IMR-90 (cell line): ENCODE data around the gene MRPS35. TPM values are rescaled to one million over a fixed set of nuclear protein-coding genes. Genes with fewer than 3 reads are reported as not detected.

Experiments
- ATAC-seq: fragments of 200-7000 bp; cut with Tn5 transposase; 2 replicates; pipeline ENCODE4 v1.9.1; 2020; ENCODE audit warnings: low read depth, mild to moderate bottlenecking, moderate library complexity
- BruUV-seq: library from RNA; stranded (reverse); fragments of 400-500 nt; replicated peaks from 2 replicates; lab custom pipeline; 2021; lab: Mats Ljungman, UMichigan
- CTCF ChIA-PET: fragments of 300-600 bp; formaldehyde crosslinking; extraction: SDS; loops from one replicate; lab custom pipeline; 2021; ENCODE audit warnings: antibody characterized with exemption; lab: Yijun Ruan, JAX
- POLR2A ChIA-PET: fragments of 300-600 bp; sonication (Branson Sonifier 250); formaldehyde crosslinking; loops from one replicate; lab custom pipeline; 2022; ENCODE audit warnings: antibody characterized with exemption; ENCODE audit not compliant: unreplicated experiment; lab: Charles Lee
- DNase-seq: peaks from one replicate; pipeline ENCODE4 v3.0.0; 2013
- H2AFZ ChIP-seq: replicated peaks from 2 replicates; pipeline ENCODE3; 2013; ENCODE audit warnings: low read length, mild to moderate bottlenecking; ENCODE audit not compliant: poor library complexity
- H2AK5ac ChIP-seq: 2 replicates; pipeline ENCODE4 v1.6.1; 2013; ENCODE audit warnings: low read depth, low read length, inconsistent platforms
- H2AK9ac ChIP-seq: replicated peaks from 2 replicates; pipeline ENCODE3; 2013; ENCODE audit warnings: mild to moderate bottlenecking, low read depth, low read length, moderate library complexity; ENCODE audit not compliant: poor library complexity
- H2BK120ac ChIP-seq: 2 replicates; pipeline ENCODE4 v1.6.1; 2013; ENCODE audit warnings: low read depth, low read length, inconsistent platforms
- H2BK15ac ChIP-seq: 3 replicates; pipeline ENCODE4 v1.6.1; 2013; ENCODE audit warnings: low read depth, low read length, inconsistent platforms
- H2BK20ac ChIP-seq: 2 replicates; pipeline ENCODE4 v1.6.1; 2013; ENCODE audit warnings: low read depth, mild to moderate bottlenecking, inconsistent platforms, low read length, moderate library complexity
- H2BK5ac ChIP-seq: 2 replicates; pipeline ENCODE4 v1.6.1; 2013; ENCODE audit warnings: mild to moderate bottlenecking, low read depth, low read length, inconsistent platforms; ENCODE audit not compliant: poor library complexity, severe bottlenecking
- H3K14ac ChIP-seq: replicated peaks from 2 replicates; pipeline ENCODE4 v1.6.1; 2013; ENCODE audit warnings: low read depth, low read length, inconsistent platforms
- H3K18ac ChIP-seq: 2 replicates; pipeline ENCODE4 v1.6.1; 2013; ENCODE audit warnings: low read depth, low read length, control low read depth
- H3K23ac ChIP-seq: 2 replicates; pipeline ENCODE4 v1.6.1; 2013; ENCODE audit warnings: low read depth, low read length, inconsistent platforms
- H3K27ac ChIP-seq: 2 replicates; pipeline ENCODE4 v1.5.1; 2013; ENCODE audit warnings: mild to moderate bottlenecking, control low read depth, low read length; ENCODE audit not compliant: insufficient read depth
- H3K27me3 ChIP-seq: 2 replicates; pipeline ENCODE4 v1.6.1; 2013; ENCODE audit warnings: low read length; ENCODE audit not compliant: control insufficient read depth, insufficient read depth
- H3K36me3 ChIP-seq: 2 replicates; pipeline ENCODE4 v1.6.1; 2013; ENCODE audit warnings: low read length, mixed read lengths; ENCODE audit not compliant: control insufficient read depth, insufficient read depth
- H3K4ac ChIP-seq: 2 replicates; pipeline ENCODE4 v1.6.1; 2013; ENCODE audit warnings: low read depth, low read length, inconsistent platforms
- H3K4me1 ChIP-seq: 2 replicates; pipeline ENCODE4 v1.6.1; 2013; ENCODE audit warnings: low read length, mixed read lengths; ENCODE audit not compliant: control insufficient read depth, insufficient read depth
- H3K4me2 ChIP-seq: 2 replicates; pipeline ENCODE4 v1.6.1; 2013; ENCODE audit warnings: low read depth, mild to moderate bottlenecking, control low read depth, low read length, moderate library complexity
- H3K4me3 ChIP-seq: 2 replicates; pipeline ENCODE4 v1.5.1; 2013; ENCODE audit warnings: low read depth, mild to moderate bottlenecking, control low read depth, low read length, moderate library complexity; ENCODE audit not compliant: insufficient read depth
- H3K56ac ChIP-seq: 2 replicates; pipeline ENCODE4 v1.6.1; 2013; ENCODE audit warnings: low read length, inconsistent platforms; ENCODE audit not compliant: insufficient read depth; ENCODE audit errors: extremely low read depth
- H3K79me1 ChIP-seq, 2 experiments: 2 replicates each; pipeline ENCODE4 v1.6.1; 2013; ENCODE audit warnings: low read length in 2 of 2, inconsistent platforms in 1 of 2, low read depth in 1 of 2
- H3K9ac ChIP-seq: 2 replicates; pipeline ENCODE4 v1.6.1; 2013; ENCODE audit warnings: low read depth, low read length, control low read depth
- H3K9me1 ChIP-seq: 2 replicates; pipeline ENCODE4 v1.6.1; 2013; ENCODE audit warnings: low read length, inconsistent platforms; ENCODE audit not compliant: insufficient read depth
- H3K9me3 ChIP-seq: 2 replicates; pipeline ENCODE4 v1.6.1; 2013; ENCODE audit warnings: low read length; ENCODE audit not compliant: control insufficient read depth, insufficient read depth
- H4K20me1 ChIP-seq: 2 replicates; pipeline ENCODE4 v1.6.1; 2013; ENCODE audit warnings: low read length, inconsistent platforms; ENCODE audit not compliant: insufficient read depth
- H4K5ac ChIP-seq: 2 replicates; pipeline ENCODE4 v1.6.1; 2013; ENCODE audit warnings: mild to moderate bottlenecking, low read depth, low read length, control low read depth
- H4K8ac ChIP-seq, 2 experiments: 2 replicates each; pipeline ENCODE4 v1.6.1; 2013; ENCODE audit warnings: low read depth in 2 of 2, low read length in 2 of 2, control low read depth in 1 of 2, inconsistent platforms in 1 of 2
- H4K91ac ChIP-seq: 2 replicates; pipeline ENCODE4 v1.6.1; 2013; ENCODE audit warnings: low read depth, low read length, inconsistent platforms; ENCODE audit not compliant: insufficient read depth
- CEBPB ChIP-seq: IDR thresholded peaks from 2 replicates; pipeline ENCODE4 v1.6.1; 2012; ENCODE audit warnings: low read depth, low read length, improper control_type of control experiment
- CHD1 ChIP-seq: IDR thresholded peaks from 2 replicates; pipeline ENCODE4 v1.6.1; 2012; ENCODE audit warnings: low read depth, low read length, improper control_type of control experiment
- FOS ChIP-seq: fragments of 150-350 bp; IDR thresholded peaks from 2 replicates; pipeline ENCODE4 v1.6.1; 2016; ENCODE audit warnings: low read depth, low read length
- MAFK ChIP-seq: IDR thresholded peaks from 2 replicates; pipeline ENCODE4 v1.6.1; 2012; ENCODE audit warnings: low read depth, low read length, improper control_type of control experiment
- MAZ ChIP-seq: IDR thresholded peaks from 2 replicates; pipeline ENCODE4 v1.6.1; 2012; ENCODE audit warnings: low read depth, mild to moderate bottlenecking, low read length, improper control_type of control experiment, moderate library complexity, borderline replicate concordance
- NFE2L2 ChIP-seq: fragments of 150-350 bp; IDR thresholded peaks from 2 replicates; pipeline ENCODE4 v1.6.1; 2016; ENCODE audit warnings: low read depth, mild to moderate bottlenecking, low read length
- POLR2A ChIP-seq: IDR thresholded peaks from 2 replicates; pipeline ENCODE4 v1.6.1; 2012; ENCODE audit warnings: mild to moderate bottlenecking, low read depth, low read length
- RAD21 ChIP-seq: IDR thresholded peaks from 2 replicates; pipeline ENCODE4 v1.6.1; 2012; ENCODE audit warnings: low read length, improper control_type of control experiment
- RCOR1 ChIP-seq: IDR thresholded peaks from 2 replicates; pipeline ENCODE4 v1.6.1; 2012; ENCODE audit warnings: mild to moderate bottlenecking, low read length, improper control_type of control experiment; ENCODE audit not compliant: insufficient replicate concordance
- RFX5 ChIP-seq: IDR thresholded peaks from 2 replicates; pipeline ENCODE4 v1.8.0; 2012; ENCODE audit warnings: low read depth, mild to moderate bottlenecking, low read length, moderate library complexity
- SMC3 ChIP-seq: fragments of 150-350 bp; IDR thresholded peaks from 2 replicates; pipeline ENCODE4 v1.6.1; 2016; ENCODE audit warnings: low read depth, mild to moderate bottlenecking, antibody characterized with exemption, low read length, moderate library complexity
- WGBS, 2 experiments: methylation state at CpG; one replicate each; pipeline versions ENCODE4 v1.1.5 to v1.1.7; 2013; ENCODE audit warnings: missing lambda C conversion rate in 2 of 2; ENCODE audit not compliant: insufficient read length in 1 of 2; ENCODE audit errors: extremely low coverage in 2 of 2; 5-methylcytosine and 5-hydroxymethylcytosine counted together
- dilution Hi-C: fragments of 300-500 bp; cut with HindIII; formaldehyde crosslinking; loops from one replicate; pipeline ENCODE4 v1.14.3; 2018; ENCODE audit warnings: low sequenced_read_pairs; ENCODE audit not compliant: unreplicated experiment
- in situ Hi-C: fragments of 300-500 bp; cut with MboI; formaldehyde crosslinking; loops from 3 replicates; pipeline ENCODE4 v1.14.3; 2019; ENCODE audit warnings: low sequenced_read_pairs, inconsistent platforms, mixed read lengths
- intact Hi-C: fragments of 100-400 bp; cut with micrococcal nuclease; formaldehyde crosslinking; loops from 2 replicates; pipeline ENCODE4 v1.10.0; 2022
- polyA plus RNA-seq, 3 experiments: library from polyadenylated mRNA; depleted of rRNA; stranded (reverse); fragments of >200 nt; gene quantifications; 2 replicates each; pipeline ENCODE4 v1.2.3, GENCODE V29; 2012; ENCODE audit warnings: low replicate concordance in 1 of 3
- total RNA-seq: library from RNA; depleted of rRNA; stranded (reverse); fragments of >200 nt; gene quantifications from 2 replicates; pipeline ENCODE4 v1.2.3, GENCODE V29; 2012
- TF ChIP-seq, protein P1 (sequence below): fragments of 150-350 bp; IDR thresholded peaks from 2 replicates; pipeline ENCODE4 v1.6.1; 2017; ENCODE audit warnings: mild to moderate bottlenecking, antibody characterized with exemption, low read length, low read depth
- TF ChIP-seq, protein P2 (sequence below): conservative IDR thresholded peaks from 2 replicates; pipeline ENCODE4 v1.5.1; 2012; ENCODE audit warnings: mild to moderate bottlenecking, low read depth, low read length, improper control_type of control experiment
- TF ChIP-seq, protein P3 (sequence below): fragments of 150-350 bp; IDR thresholded peaks from 2 replicates; pipeline ENCODE4 v1.6.1; 2016; ENCODE audit warnings: low read depth, mild to moderate bottlenecking, low read length, moderate library complexity, borderline replicate concordance

MRPS35 gene
- total and polyA plus RNA-seq, 2 of the 4 experiments (the other 2 are of a cell fraction), result 27.4 to 40.1 TPM

DNA sequence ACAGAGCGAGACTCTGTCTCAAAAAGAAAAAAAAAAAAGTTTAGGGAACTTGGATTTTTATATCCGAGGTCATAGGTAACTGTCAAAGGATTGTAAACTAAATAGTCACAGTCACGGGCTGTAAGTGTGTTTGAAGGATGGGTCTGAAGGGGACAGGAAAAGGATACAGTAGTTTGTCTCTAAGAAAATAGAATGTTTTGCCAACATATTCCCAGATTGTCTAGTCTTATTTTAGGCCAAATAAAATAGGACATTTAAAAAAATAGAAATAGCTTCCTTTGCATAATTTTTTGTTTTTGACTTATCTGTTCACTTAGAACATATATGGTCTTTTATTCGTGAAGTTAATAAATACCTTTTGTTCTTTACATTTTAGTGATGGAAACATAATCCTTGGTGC lies 38.6 kb upstream of the MRPS35 start:
- TF ChIP-seq MAFK, result no peak
- no peak for TF ChIP-seq RFX5
- no peak for TF ChIP-seq MAZ
- TF ChIP-seq, protein P1, sequence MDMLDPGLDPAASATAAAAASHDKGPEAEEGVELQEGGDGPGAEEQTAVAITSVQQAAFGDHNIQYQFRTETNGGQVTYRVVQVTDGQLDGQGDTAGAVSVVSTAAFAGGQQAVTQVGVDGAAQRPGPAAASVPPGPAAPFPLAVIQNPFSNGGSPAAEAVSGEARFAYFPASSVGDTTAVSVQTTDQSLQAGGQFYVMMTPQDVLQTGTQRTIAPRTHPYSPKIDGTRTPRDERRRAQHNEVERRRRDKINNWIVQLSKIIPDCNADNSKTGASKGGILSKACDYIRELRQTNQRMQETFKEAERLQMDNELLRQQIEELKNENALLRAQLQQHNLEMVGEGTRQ, result no peak
- no peak for TF ChIP-seq SMC3
- TF ChIP-seq, protein P2, sequence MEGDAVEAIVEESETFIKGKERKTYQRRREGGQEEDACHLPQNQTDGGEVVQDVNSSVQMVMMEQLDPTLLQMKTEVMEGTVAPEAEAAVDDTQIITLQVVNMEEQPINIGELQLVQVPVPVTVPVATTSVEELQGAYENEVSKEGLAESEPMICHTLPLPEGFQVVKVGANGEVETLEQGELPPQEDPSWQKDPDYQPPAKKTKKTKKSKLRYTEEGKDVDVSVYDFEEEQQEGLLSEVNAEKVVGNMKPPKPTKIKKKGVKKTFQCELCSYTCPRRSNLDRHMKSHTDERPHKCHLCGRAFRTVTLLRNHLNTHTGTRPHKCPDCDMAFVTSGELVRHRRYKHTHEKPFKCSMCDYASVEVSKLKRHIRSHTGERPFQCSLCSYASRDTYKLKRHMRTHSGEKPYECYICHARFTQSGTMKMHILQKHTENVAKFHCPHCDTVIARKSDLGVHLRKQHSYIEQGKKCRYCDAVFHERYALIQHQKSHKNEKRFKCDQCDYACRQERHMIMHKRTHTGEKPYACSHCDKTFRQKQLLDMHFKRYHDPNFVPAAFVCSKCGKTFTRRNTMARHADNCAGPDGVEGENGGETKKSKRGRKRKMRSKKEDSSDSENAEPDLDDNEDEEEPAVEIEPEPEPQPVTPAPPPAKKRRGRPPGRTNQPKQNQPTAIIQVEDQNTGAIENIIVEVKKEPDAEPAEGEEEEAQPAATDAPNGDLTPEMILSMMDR, result no peak
- TF ChIP-seq NFE2L2, result no peak
- no peak for TF ChIP-seq POLR2A
- TF ChIP-seq, protein P3, sequence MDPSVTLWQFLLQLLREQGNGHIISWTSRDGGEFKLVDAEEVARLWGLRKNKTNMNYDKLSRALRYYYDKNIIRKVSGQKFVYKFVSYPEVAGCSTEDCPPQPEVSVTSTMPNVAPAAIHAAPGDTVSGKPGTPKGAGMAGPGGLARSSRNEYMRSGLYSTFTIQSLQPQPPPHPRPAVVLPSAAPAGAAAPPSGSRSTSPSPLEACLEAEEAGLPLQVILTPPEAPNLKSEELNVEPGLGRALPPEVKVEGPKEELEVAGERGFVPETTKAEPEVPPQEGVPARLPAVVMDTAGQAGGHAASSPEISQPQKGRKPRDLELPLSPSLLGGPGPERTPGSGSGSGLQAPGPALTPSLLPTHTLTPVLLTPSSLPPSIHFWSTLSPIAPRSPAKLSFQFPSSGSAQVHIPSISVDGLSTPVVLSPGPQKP, result no peak
- TF ChIP-seq RCOR1, result no peak
- no peak for TF ChIP-seq CHD1
- no peak for TF ChIP-seq FOS
- no peak for TF ChIP-seq RAD21
- TF ChIP-seq CEBPB, result no peak
- Histone ChIP-seq H2BK5ac (no peak overlapping the region), H4K8ac (no peak overlapping the region), H3K18ac (no peak overlapping the region), H3K56ac (no peak overlapping the region), H3K14ac (no peak overlapping the region), H4K5ac (no peak overlapping the region), H3K9ac (no peak overlapping the region), H3K4me3 (no peak overlapping the region), H3K9me1 (peaks cover 9% of the 10 kb centered on the region; the same call in 1 of the 2 replicates), H2BK20ac (no peak overlapping the region), H3K4ac (no peak overlapping the region), H3K4me2 (no peak overlapping the region), H3K4me1 (no peaks in the 10 kb centered on the region; the same call in 1 of the 2 replicates), H3K36me3 (peaks cover 20% of the 10 kb centered on the region), H2AK5ac (no peak overlapping the region), H3K27me3 (no peaks in the 10 kb centered on the region), H2AK9ac (no peak overlapping the region), H2AFZ (no peak overlapping the region), H2BK120ac (no peak overlapping the region), H3K23ac (no peak overlapping the region), H3K27ac (no peak overlapping the region), H4K20me1 (no peaks in the 10 kb centered on the region), H3K9me3 (no peaks in the 10 kb centered on the region), H4K91ac (no peak overlapping the region), H3K79me1 (peaks cover 2 to 4% of the 10 kb centered on the region in 2 experiments; a peak in 1 of 4 replicates), H2BK15ac (no peak overlapping the region)
- dilution Hi-C loops (no loop called here), in situ Hi-C loops (no loop called here), intact Hi-C loops (no loop called here)
- no peak for DNase-seq
- WGBS, 2 experiments, result no CpG with 5 or more reads among the region's 4 CpGs
- no peak for ATAC-seq
- ChIA-PET CTCF (no interaction called here), POLR2A (no interaction called here)
- BruUV-seq, result no TSS peak
